HEK293 (cell line): ENCODE measurements around the gene SERTAD3.
A peak's percentile ranks its signal among the peaks of the same experiment; 100 is the strongest.

Source experiments
- CTCF ChIP-seq: fragments of 450-650 bp; formaldehyde crosslinking; IDR thresholded peaks from 2 replicates; pipeline ENCODE4 v1.5.1; 2016; ENCODE audit warnings: missing biosample characterization, missing genetic modification characterization
- EGR2 ChIP-seq: fragments of 450-650 bp; formaldehyde crosslinking; IDR thresholded peaks from 2 replicates; pipeline ENCODE4 v1.5.1; 2016; ENCODE audit warnings: low read depth, missing biosample characterization, missing genetic modification characterization
- KLF10 ChIP-seq: fragments of 450-650 bp; IDR thresholded peaks from 2 replicates; pipeline ENCODE4 v1.5.1; 2018; ENCODE audit warnings: missing biosample characterization, mild to moderate bottlenecking, missing genetic modification characterization
- KLF8 ChIP-seq: fragments of 450-650 bp; formaldehyde crosslinking; IDR thresholded peaks from 2 replicates; pipeline ENCODE4 v1.5.1; 2016; ENCODE audit warnings: missing biosample characterization, missing genetic modification characterization
- MZF1 ChIP-seq: fragments of 450-650 bp; formaldehyde crosslinking; IDR thresholded peaks from 2 replicates; pipeline ENCODE4 v1.5.1; 2017; ENCODE audit warnings: missing biosample characterization, missing genetic modification characterization, borderline replicate concordance
- PBX3 ChIP-seq: sonication (generic); formaldehyde crosslinking; IDR thresholded peaks from 2 replicates; pipeline ENCODE4 v1.8.1; 2022; ENCODE audit warnings: mild to moderate bottlenecking, moderate library complexity, missing genetic modification reagents
- REPIN1 ChIP-seq: fragments of 450-650 bp; formaldehyde crosslinking; IDR thresholded peaks from 2 replicates; pipeline ENCODE4 v1.5.1; 2017; ENCODE audit warnings: missing biosample characterization, missing genetic modification characterization, low read depth
- YY1 ChIP-seq: fragments of 450-650 bp; formaldehyde crosslinking; IDR thresholded peaks from 2 replicates; pipeline ENCODE4 v1.5.1; 2018; ENCODE audit warnings: missing biosample characterization, missing genetic modification characterization
- ZBTB1 ChIP-seq: fragments of 450-650 bp; formaldehyde crosslinking; IDR thresholded peaks from 2 replicates; pipeline ENCODE4 v1.5.1; 2016; ENCODE audit warnings: missing biosample characterization, missing genetic modification characterization
- ZBTB20 ChIP-seq: fragments of 450-650 bp; formaldehyde crosslinking; IDR thresholded peaks from 2 replicates; pipeline ENCODE4 v1.5.1; 2016; ENCODE audit warnings: missing biosample characterization, missing genetic modification characterization
- ZNF121 ChIP-seq: fragments of 450-650 bp; formaldehyde crosslinking; IDR thresholded peaks from 2 replicates; pipeline ENCODE4 v1.5.1; 2016; ENCODE audit warnings: missing biosample characterization, missing genetic modification characterization
- ZNF133 ChIP-seq: fragments of 450-650 bp; formaldehyde crosslinking; IDR thresholded peaks from 2 replicates; pipeline ENCODE4 v1.5.1; 2016; ENCODE audit warnings: missing biosample characterization, missing genetic modification characterization
- ZNF341 ChIP-seq: fragments of 450-650 bp; formaldehyde crosslinking; IDR thresholded peaks from 2 replicates; pipeline ENCODE4; 2016; ENCODE audit warnings: low read depth, missing biosample characterization, missing genetic modification characterization
- ZNF398 ChIP-seq: fragments of 450-650 bp; formaldehyde crosslinking; IDR thresholded peaks from 2 replicates; pipeline ENCODE4 v1.5.1; 2017; ENCODE audit warnings: missing biosample characterization, missing genetic modification characterization
- ZNF580 ChIP-seq: fragments of 450-650 bp; formaldehyde crosslinking; IDR thresholded peaks from 2 replicates; pipeline ENCODE4 v1.5.1; 2016; ENCODE audit warnings: missing biosample characterization, missing genetic modification characterization
- ZNF623 ChIP-seq: fragments of 450-650 bp; formaldehyde crosslinking; IDR thresholded peaks from 2 replicates; pipeline ENCODE4 v1.5.1; 2016; ENCODE audit warnings: missing biosample characterization, missing genetic modification characterization
- ZNF639 ChIP-seq: fragments of 450-650 bp; formaldehyde crosslinking; IDR thresholded peaks from 2 replicates; pipeline ENCODE4 v1.5.1; 2016; ENCODE audit warnings: missing biosample characterization, missing genetic modification characterization
- ZNF692 ChIP-seq: fragments of 450-650 bp; formaldehyde crosslinking; IDR thresholded peaks from 2 replicates; pipeline ENCODE4 v1.5.1; 2016; ENCODE audit warnings: missing biosample characterization, missing genetic modification characterization
- ZNF785 ChIP-seq: fragments of 450-650 bp; formaldehyde crosslinking; IDR thresholded peaks from 2 replicates; pipeline ENCODE4 v1.5.1; 2016; ENCODE audit warnings: missing biosample characterization, missing genetic modification characterization
- ZSCAN16 ChIP-seq: fragments of 450-650 bp; formaldehyde crosslinking; IDR thresholded peaks from 2 replicates; pipeline ENCODE4 v1.5.1; 2016; ENCODE audit warnings: missing biosample characterization, missing genetic modification characterization
- ZSCAN23 ChIP-seq: fragments of 450-650 bp; formaldehyde crosslinking; IDR thresholded peaks from 2 replicates; pipeline ENCODE4 v1.5.1; 2016; ENCODE audit warnings: missing biosample characterization, missing genetic modification characterization
- ZSCAN30 ChIP-seq: fragments of 450-650 bp; IDR thresholded peaks from 2 replicates; pipeline ENCODE4 v1.5.1; 2018; ENCODE audit warnings: missing biosample characterization, mild to moderate bottlenecking, missing genetic modification characterization, moderate library complexity
- ZSCAN5A ChIP-seq: fragments of 450-650 bp; formaldehyde crosslinking; IDR thresholded peaks from 2 replicates; pipeline ENCODE4 v1.5.1; 2016; ENCODE audit warnings: missing biosample characterization, missing genetic modification characterization
- TF ChIP-seq, protein P1 (sequence below): fragments of 450-650 bp; formaldehyde crosslinking; IDR thresholded peaks from 2 replicates; pipeline ENCODE4 v1.5.1; 2016; ENCODE audit warnings: missing biosample characterization, missing genetic modification characterization
- TF ChIP-seq, protein P2 (sequence below): fragments of 450-650 bp; formaldehyde crosslinking; optimal IDR thresholded peaks from 2 replicates; pipeline ENCODE3; 2016; ENCODE audit warnings: missing biosample characterization, mild to moderate bottlenecking, missing genetic modification characterization

SERTAD3 gene

GRCh38 chr19:40425450-40426287, 18.5 kb downstream of the SERTAD3 start, which contains the start of gene SERTAD1 (continued):
- peak; percentile 92; the same call in 1 of the 2 replicates for TF ChIP-seq ZNF580
- TF ChIP-seq YY1 (tag by site-specific recombination): 0 out of 2 replicates have a peak, but pooled peaks have one; percentile 54
- peak; percentile 74 for TF ChIP-seq ZNF692 (tag by site-specific recombination)
- TF ChIP-seq ZSCAN23 (tag by site-specific recombination): 0 out of 2 replicates have a peak, but pooled peaks have one; percentile 9
- TF ChIP-seq EGR2 (tag by site-specific recombination): peak; percentile 96
- peak; percentile 91; the same call in 1 of the 2 replicates for TF ChIP-seq ZNF121 (tag by site-specific recombination)
- peak; percentile 81 for TF ChIP-seq ZNF398 (tag by site-specific recombination)
- 0 out of 2 replicates have a peak, but pooled peaks have one; percentile 24 for TF ChIP-seq ZNF639 (tag by site-specific recombination)
- TF ChIP-seq ZSCAN30 (tag by site-specific recombination): peak; percentile 95
- TF ChIP-seq, protein P1, sequence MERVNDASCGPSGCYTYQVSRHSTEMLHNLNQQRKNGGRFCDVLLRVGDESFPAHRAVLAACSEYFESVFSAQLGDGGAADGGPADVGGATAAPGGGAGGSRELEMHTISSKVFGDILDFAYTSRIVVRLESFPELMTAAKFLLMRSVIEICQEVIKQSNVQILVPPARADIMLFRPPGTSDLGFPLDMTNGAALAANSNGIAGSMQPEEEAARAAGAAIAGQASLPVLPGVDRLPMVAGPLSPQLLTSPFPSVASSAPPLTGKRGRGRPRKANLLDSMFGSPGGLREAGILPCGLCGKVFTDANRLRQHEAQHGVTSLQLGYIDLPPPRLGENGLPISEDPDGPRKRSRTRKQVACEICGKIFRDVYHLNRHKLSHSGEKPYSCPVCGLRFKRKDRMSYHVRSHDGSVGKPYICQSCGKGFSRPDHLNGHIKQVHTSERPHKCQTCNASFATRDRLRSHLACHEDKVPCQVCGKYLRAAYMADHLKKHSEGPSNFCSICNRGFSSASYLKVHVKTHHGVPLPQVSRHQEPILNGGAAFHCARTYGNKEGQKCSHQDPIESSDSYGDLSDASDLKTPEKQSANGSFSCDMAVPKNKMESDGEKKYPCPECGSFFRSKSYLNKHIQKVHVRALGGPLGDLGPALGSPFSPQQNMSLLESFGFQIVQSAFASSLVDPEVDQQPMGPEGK (tag by site-specific recombination): peak; percentile 75
- no peak for TF ChIP-seq ZNF133 (tag by site-specific recombination)
- TF ChIP-seq ZBTB20: peak; percentile 94
- TF ChIP-seq ZNF341 (tag by site-specific recombination): peak; percentile 93
- TF ChIP-seq, protein P2, sequence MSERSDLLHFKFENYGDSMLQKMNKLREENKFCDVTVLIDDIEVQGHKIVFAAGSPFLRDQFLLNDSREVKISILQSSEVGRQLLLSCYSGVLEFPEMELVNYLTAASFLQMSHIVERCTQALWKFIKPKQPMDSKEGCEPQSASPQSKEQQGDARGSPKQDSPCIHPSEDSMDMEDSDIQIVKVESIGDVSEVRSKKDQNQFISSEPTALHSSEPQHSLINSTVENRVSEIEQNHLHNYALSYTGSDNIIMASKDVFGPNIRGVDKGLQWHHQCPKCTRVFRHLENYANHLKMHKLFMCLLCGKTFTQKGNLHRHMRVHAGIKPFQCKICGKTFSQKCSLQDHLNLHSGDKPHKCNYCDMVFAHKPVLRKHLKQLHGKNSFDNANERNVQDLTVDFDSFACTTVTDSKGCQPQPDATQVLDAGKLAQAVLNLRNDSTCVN (tag by site-specific recombination): peak; percentile 86
- TF ChIP-seq PBX3 (CRISPR knock-in tag): no peak; the same call in 1 of the 2 replicates
- peak; percentile 70; the same call in 1 of the 2 replicates for TF ChIP-seq MZF1
- peak; percentile 89 for TF ChIP-seq KLF10 (tag by site-specific recombination)
- peak; percentile 67; the same call in 1 of the 2 replicates for TF ChIP-seq ZNF785 (tag by site-specific recombination)
- no peak for TF ChIP-seq ZSCAN16 (tag by site-specific recombination)
- TF ChIP-seq ZNF623 (tag by site-specific recombination): no peak
- peak; percentile 92 for TF ChIP-seq KLF8 (tag by site-specific recombination)
- TF ChIP-seq ZSCAN5A: 0 out of 2 replicates have a peak, but pooled peaks have one; percentile 57
- 0 out of 2 replicates have a peak, but pooled peaks have one; percentile 74 for TF ChIP-seq REPIN1 (tag by site-specific recombination)
- no peak for TF ChIP-seq ZBTB1 (tag by site-specific recombination)
- TF ChIP-seq CTCF (tag by site-specific recombination): peak; percentile 98
